NOMO-1 treated with dmso at 0.1 percent for 144 hours (cell line): ENCODE results near the gene TST.

ENCODE experiments used
- DNase-seq: peaks from one replicate; lab custom pipeline; 2025; ENCODE audit not compliant: unreplicated experiment; lab: John Stamatoyannopoulos, UW

TST gene

DNA sequence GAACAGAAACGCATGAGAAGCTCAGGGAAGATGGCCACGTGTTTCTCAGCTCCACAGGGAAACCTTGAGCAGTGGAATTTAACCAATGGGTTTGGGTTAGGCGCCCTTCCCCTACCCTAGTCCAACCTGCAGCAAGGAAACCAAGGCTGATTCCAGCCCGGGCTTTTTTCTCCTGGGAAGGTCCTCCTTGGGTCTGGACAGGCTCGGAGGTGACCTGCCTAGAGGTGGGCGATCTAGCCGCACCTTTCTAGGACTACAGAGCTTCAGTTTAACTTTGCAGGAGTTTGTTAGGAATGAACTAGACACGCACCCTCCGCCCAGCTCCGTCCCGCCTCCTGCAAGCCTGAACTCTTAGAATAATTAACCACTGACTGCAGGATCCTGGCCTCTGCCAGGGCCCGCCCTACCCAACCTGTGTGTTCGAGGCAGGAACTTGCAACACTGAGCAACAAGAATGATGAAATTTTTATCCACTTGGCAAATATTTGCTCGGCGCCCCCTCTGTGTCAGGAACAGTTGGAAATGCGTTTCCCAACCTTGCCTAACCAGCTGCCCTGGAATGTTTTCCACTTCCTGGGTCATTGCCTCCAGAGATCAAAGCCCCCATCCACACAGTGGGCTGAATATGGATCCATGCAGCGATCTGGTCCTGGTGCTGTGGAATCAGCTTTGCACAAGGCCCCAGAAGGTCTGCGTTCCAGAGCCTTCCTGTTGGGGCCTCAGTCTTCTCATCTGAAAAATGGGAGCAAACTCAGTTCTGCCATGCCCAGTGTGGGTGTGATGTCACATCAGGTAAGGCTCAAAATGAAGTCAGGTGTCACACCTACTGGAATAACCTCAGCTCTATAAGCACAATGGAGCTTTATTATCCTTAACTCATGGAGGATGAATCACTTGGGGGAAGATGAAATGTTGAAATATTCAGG lies 13.6 kb upstream of the TST start:
- DNase-seq: peak; percentile 90

DNA sequence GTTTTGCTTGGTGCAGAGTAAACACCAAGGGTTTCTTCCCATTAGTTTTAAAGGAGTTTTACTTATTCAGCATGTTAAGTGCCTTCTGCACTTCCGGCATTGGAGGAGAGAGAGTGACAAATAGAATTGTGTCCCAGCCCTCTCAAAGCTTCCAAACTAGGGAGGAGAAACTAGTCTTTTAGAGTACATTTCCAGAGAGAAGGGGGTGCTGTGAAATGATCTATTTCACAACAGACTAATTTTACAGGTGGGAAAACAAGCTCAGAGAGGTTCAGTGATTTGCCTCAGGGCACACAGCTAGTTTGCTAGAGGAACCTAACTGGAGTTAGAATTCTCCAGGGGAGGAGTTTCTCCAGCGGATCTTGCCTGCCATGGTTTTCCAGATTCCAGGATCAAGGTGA lies 12.9 kb upstream of the TST start:
- no peak for DNase-seq

GRCh38 chr22:37030560-37031281 lies 11.5 kb upstream of the TST start:
- DNase-seq: no peak

- DNase-seq: no peak
Measured at GRCh38 chr22:37028692-37029674, 9.7 kb upstream of the TST start.

- no peak for DNase-seq
Measured at GRCh38 chr22:37027556-37027955, 8.3 kb upstream of the TST start.

- DNase-seq: no peak
Measured at GRCh38 chr22:37026325-37026724, 7.1 kb upstream of the TST start.

DNA sequence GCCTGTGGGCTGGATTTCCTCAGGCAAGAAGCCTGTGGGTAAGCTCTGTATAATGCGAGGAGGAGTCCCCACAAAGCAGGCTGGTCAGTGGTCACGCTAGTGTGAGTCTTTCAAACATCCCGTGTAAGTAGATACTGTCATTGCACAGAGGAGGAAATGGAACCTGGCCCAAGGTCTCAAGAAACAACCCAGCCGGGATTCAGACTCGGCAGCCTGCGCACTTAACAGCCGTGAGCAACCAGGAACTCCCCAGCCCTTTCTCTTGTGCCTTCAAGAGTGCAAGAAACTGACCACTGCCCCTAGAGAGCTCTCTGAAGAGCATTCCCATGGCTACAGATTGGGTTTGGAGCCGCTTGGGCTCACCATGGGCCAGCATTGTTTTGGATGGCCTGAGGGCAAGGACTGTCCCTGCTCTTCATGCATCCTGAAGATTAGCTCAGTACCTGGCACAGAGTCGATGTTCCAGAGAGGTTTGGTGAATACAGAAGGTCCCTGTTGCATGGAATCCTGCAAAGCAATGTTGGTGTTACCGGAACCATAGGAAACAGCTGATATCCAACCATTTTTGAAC lies 6.3 kb upstream of the TST start:
- DNase-seq: no peak

DNA sequence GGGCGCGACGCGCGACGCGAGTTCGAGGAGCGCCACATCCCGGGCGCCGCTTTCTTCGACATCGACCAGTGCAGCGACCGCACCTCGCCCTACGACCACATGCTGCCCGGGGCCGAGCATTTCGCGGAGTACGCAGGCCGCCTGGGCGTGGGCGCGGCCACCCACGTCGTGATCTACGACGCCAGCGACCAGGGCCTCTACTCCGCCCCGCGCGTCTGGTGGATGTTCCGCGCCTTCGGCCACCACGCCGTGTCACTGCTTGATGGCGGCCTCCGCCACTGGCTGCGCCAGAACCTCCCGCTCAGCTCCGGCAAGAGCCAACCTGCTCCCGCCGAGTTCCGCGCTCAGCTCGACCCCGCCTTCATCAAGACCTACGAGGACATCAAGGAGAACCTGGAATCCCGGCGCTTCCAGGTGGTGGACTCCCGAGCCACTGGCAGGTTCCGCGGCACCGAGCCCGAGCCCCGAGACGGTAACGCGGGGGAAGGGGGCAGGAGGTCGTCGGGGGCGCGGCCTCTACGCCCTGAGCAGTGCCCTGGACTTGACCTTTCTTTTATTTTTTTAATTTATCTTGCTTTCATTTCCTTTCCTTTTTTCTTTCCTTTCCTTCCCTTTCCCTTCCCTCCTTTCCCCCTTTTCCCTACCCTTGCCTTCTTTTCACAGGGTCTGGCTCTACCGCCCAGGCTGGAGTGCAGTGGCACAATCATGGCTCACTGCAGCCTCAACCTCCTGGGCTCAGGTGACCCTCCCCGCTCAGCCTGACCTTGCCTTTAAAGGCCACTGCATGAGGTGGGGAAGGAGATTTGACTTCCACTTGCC lies 5.3 kb upstream of the TST start:
- no peak for DNase-seq

- DNase-seq: no peak
Measured at GRCh38 chr22:37023743-37024338, 4.6 kb upstream of the TST start.

- DNase-seq: no peak
Measured at GRCh38 chr22:37022483-37023337, 3.5 kb upstream of the TST start.

DNA sequence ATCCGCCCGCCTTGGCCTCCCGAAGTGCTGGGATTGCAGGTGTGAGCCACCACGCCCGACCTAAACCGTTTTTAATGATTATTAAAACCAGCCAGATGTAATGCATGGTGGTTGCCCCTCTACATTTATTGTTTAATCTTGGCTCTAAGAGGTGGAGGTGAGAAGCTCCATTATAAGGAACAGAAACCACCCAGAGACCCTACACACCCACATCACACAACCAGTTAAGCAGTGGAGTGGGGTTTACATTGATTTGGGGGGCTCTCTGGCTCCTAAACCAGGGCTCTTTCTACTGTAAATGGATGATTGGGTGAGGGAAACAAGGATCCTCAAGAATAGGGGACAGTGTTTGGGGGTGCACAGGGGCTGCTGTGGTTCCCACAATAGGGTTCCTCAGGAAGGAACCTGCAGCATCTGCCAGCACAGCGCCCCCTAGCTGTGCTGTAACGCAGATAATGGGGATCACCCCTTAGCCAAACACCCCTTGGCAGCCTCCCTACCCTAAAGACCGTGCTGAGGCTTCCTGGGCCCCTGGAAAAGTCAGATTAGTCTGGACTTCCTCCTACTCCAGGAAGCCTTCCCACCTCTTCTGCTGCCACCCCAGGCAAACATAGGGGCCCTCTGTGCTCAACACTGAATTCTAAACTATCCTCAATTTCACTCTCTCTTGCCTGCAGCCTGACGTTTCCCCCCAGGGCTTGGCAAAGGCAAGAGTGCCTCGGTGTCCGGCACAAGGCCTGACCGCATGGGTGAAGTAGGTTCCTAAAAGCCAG lies 2.6 kb upstream of the TST start:
- DNase-seq: no peak

GRCh38 chr22:37021041-37021440 lies 1.8 kb upstream of the TST start:
- no peak for DNase-seq

DNA sequence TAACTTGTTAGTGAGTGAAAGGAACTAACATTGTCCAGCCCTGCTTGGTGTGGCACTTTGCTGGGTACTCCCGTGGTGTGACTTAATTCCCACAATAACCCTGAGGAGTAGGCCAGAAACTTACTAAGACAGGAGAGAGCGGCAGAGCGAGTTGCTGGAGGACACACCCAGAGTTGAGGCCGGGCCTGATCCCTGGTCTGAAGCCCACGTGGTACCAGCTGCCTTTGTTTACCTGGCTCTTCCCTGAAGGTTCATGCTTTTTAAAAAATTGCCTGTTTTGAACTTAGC lies 889 bp upstream of the TST start:
- peak; percentile 25 for DNase-seq

DNA sequence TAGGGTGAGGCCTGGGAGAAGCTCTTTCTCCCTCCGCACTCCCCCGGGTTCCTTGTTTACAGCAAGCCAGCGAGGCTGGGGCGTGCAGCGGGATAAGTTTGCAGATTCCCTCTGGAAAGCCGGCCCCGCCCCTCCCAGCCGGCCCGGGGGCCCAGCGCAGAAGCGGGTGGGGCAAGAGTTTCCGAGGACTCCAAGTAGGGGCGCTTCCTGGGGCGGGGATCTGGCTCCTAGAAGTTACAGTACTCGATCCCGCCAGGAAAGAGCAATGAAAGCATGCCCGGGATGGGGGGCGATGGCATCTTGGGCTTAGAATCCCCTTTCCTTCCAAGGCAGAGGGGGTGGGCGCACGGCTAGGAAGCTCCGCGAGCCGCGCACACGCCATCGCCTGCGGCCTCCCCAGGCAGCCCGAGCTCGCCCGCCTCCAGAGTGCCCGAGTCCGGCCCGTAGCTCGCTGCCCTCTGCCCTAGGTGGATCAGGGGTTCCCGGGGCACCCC lies 385 bp downstream of the TST start:
- DNase-seq: no peak

GRCh38 chr22:37018086-37018814 lies 997 bp downstream of the TST start:
- no peak for DNase-seq

DNA sequence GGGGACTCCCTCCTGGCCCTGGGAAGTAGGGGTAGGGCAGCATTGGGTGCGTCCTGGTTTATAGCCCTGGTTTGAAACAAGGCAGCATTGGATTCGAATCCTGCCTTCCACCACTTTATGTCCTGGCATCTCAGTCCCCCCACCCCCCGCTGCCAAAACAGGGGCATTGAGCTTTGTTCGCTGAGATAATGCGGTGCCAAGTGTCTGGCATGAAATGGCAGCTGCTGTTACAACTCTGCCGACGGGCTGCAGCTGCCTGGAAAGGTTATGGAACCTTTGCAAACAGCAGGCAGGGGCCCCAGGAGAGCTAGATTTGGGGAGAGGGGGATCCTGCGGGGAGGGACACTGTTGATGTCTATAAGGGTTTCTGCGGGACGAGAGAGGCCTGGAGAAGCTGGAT lies 1.9 kb downstream of the TST start:
- no peak for DNase-seq
